Measurements from ENCODE around the gene STPG4. TPM values are rescaled to one million over a fixed set of nuclear protein-coding genes. Genes with fewer than 3 reads are reported as not detected.

The STPG4 gene
- under 1 TPM; 0.14 to 0.23 TPM for total RNA-seq

GRCh38 chr2:47155091-47155876 lies at the start of gene STPG4:
TSS of gene STPG4 (minus strand) at chr2:47155308. CDS start at chr2:47155251, 57 bp downstream.
- Mint-ChIP-seq H3K27me3 (no peaks in the 10 kb centered on the region), H3K4me3 (no peak within 1 kb of the TSS), H3K9me3 (ENCODE audit: low read depth) (no peaks in the 10 kb centered on the region), H3K27ac (peak within 1 kb of the TSS; percentile 8), H3K4me1 (no peaks in the 10 kb centered on the region), H3K36me3 (ENCODE audit: low read depth) (peaks cover 38% of the 10 kb centered on the region)
- POLR2A ChIA-PET = interaction anchor here (0.5 kb wide), 1 partner anchor 40 kb away, joined by 4 read pairs; no protein-coding TSS in a partner anchor
- CTCF ChIA-PET = no interaction called here
- DNase-seq (no peak), ATAC-seq (peak; percentile 12)
- intact Hi-C loops (cut with DNase I, micrococcal nuclease) = no loop called here

- intact Hi-C loops (cut with DNase I, micrococcal nuclease) = no loop called here
- Mint-ChIP-seq H3K4me1 (no peaks in the 10 kb centered on the region), H3K27ac (no peak overlapping the region), H3K4me3 (no peak overlapping the region), H3K27me3 (peaks cover 4% of the 10 kb centered on the region), H3K9me3 (ENCODE audit: low read depth) (no peaks in the 10 kb centered on the region), H3K36me3 (ENCODE audit: low read depth) (no peaks in the 10 kb centered on the region)
- CTCF ChIA-PET = no interaction called here
- ATAC-seq = no peak
- POLR2A ChIA-PET = no interaction called here
- DNase-seq = no peak
These were observed 49.6 kb upstream of the STPG4 start for GRCh38 chr2:47204691-47205090.

GRCh38 chr2:47203995-47204394 lies 48.9 kb upstream of the STPG4 start:
- no peak for ATAC-seq
- ChIA-PET CTCF (no interaction called here), POLR2A (no interaction called here)
- intact Hi-C loops (cut with DNase I, micrococcal nuclease) = no loop called here
- no peak for DNase-seq
- peaks cover 3% of the 10 kb centered on the region for H3K27me3 Mint-ChIP-seq
- H3K27ac Mint-ChIP-seq = no peak overlapping the region
- H3K9me3 Mint-ChIP-seq (ENCODE audit: low read depth) = no peaks in the 10 kb centered on the region
- H3K4me1 Mint-ChIP-seq = no peaks in the 10 kb centered on the region
- H3K4me3 Mint-ChIP-seq = no peak overlapping the region
- no peaks in the 10 kb centered on the region for H3K36me3 Mint-ChIP-seq (ENCODE audit: low read depth)

- no peak for ATAC-seq
- Mint-ChIP-seq H3K9me3 (ENCODE audit: low read depth) (no peaks in the 10 kb centered on the region), H3K36me3 (ENCODE audit: low read depth) (no peaks in the 10 kb centered on the region), H3K27me3 (peaks cover 2% of the 10 kb centered on the region), H3K4me3 (no peak overlapping the region), H3K27ac (no peak overlapping the region), H3K4me1 (no peaks in the 10 kb centered on the region)
- POLR2A ChIA-PET = no interaction called here
- DNase-seq = no peak
- CTCF ChIA-PET = no interaction called here
- intact Hi-C loops (cut with DNase I, micrococcal nuclease) = no loop called here
These were observed 46.1 kb upstream of the STPG4 start for GRCh38 chr2:47201224-47201623.

- Mint-ChIP-seq H3K4me1 (no peaks in the 10 kb centered on the region), H3K4me3 (no peak overlapping the region), H3K36me3 (ENCODE audit: low read depth) (no peaks in the 10 kb centered on the region), H3K27ac (no peak overlapping the region), H3K9me3 (ENCODE audit: low read depth) (no peaks in the 10 kb centered on the region), H3K27me3 (peaks cover 2% of the 10 kb centered on the region)
- ChIA-PET POLR2A (no interaction called here), CTCF (no interaction called here)
- ATAC-seq (no peak), DNase-seq (no peak)
- intact Hi-C loops (cut with DNase I, micrococcal nuclease) = no loop called here
These were observed 43.9 kb upstream of the STPG4 start for GRCh38 chr2:47198985-47199451.

- ATAC-seq (no peak), DNase-seq (no peak)
- CTCF ChIA-PET = interaction anchor here (0.5 to 1.3 kb wide), 5 partner anchors 9 to 546 kb away, joined by 3 to 4 read pairs (median 3); no protein-coding TSS in a partner anchor
- Mint-ChIP-seq H3K4me3 (no peak overlapping the region), H3K36me3 (ENCODE audit: low read depth) (no peaks in the 10 kb centered on the region), H3K9me3 (ENCODE audit: low read depth) (no peaks in the 10 kb centered on the region), H3K27ac (no peak overlapping the region), H3K27me3 (peaks cover 2% of the 10 kb centered on the region), H3K4me1 (no peaks in the 10 kb centered on the region)
- intact Hi-C loops (cut with DNase I, micrococcal nuclease) = no loop called here
- POLR2A ChIA-PET = no interaction called here
These were observed 41.4 kb upstream of the STPG4 start for GRCh38 chr2:47196499-47196898.

- CTCF ChIA-PET = interaction anchor here (1.2 to 1.4 kb wide), 4 partner anchors 9 to 43 kb away, joined by 3 to 4 read pairs (median 3); no protein-coding TSS in a partner anchor
- Mint-ChIP-seq H3K27me3 (peaks cover 2% of the 10 kb centered on the region), H3K4me1 (no peaks in the 10 kb centered on the region), H3K36me3 (ENCODE audit: low read depth) (no peaks in the 10 kb centered on the region), H3K9me3 (ENCODE audit: low read depth) (no peaks in the 10 kb centered on the region), H3K4me3 (no peak overlapping the region), H3K27ac (no peak overlapping the region)
- no peak for DNase-seq
- ATAC-seq = no peak
- POLR2A ChIA-PET = interaction anchor here (0.6 kb wide), 2 partner anchors 41 to 305 kb away, joined by 4 to 5 read pairs; no protein-coding TSS in a partner anchor
- intact Hi-C loops (cut with DNase I, micrococcal nuclease) = no loop called here
These were observed 40.9 kb upstream of the STPG4 start for GRCh38 chr2:47196046-47196445.

GRCh38 chr2:47195148-47195547 lies 40.0 kb upstream of the STPG4 start:
- ChIA-PET POLR2A (interaction anchor here (0.6 kb wide), 1 partner anchor 40 kb away, joined by 4 read pairs; no protein-coding TSS in a partner anchor), CTCF (interaction anchor here (0.6 to 1.4 kb wide), 4 partner anchors 9 to 54 kb away, joined by 3 read pairs; no protein-coding TSS in a partner anchor)
- no peaks in the 10 kb centered on the region for H3K4me1 Mint-ChIP-seq

GRCh38 chr2:47194410-47194809 lies 39.3 kb upstream of the STPG4 start:
- no peak for DNase-seq
- ChIA-PET POLR2A (no interaction called here), CTCF (interaction anchor here (1.2 kb wide), 1 partner anchor 14 kb away, joined by 3 read pairs; no protein-coding TSS in a partner anchor)
- Mint-ChIP-seq H3K27ac (no peak overlapping the region), H3K27me3 (peaks cover 2% of the 10 kb centered on the region), H3K4me1 (no peaks in the 10 kb centered on the region), H3K36me3 (ENCODE audit: low read depth) (no peaks in the 10 kb centered on the region), H3K4me3 (no peak overlapping the region), H3K9me3 (ENCODE audit: low read depth) (no peaks in the 10 kb centered on the region)
- no peak for ATAC-seq
- intact Hi-C loops (cut with DNase I, micrococcal nuclease) = no loop called here

More at GRCh38 chr2:47195148-47195547, 40.0 kb upstream of the STPG4 start:
- Mint-ChIP-seq H3K27ac (no peak overlapping the region), H3K4me3 (no peak overlapping the region), H3K36me3 (ENCODE audit: low read depth) (no peaks in the 10 kb centered on the region), H3K27me3 (peaks cover 2% of the 10 kb centered on the region), H3K9me3 (ENCODE audit: low read depth) (no peaks in the 10 kb centered on the region)
- DNase-seq (peak; percentile 14), ATAC-seq (no peak)
- intact Hi-C loops (cut with DNase I, micrococcal nuclease) = no loop called here

GRCh38 chr2:47193607-47194006 lies 38.5 kb upstream of the STPG4 start:
- ChIA-PET POLR2A (no interaction called here), CTCF (no interaction called here)
- no peaks in the 10 kb centered on the region for H3K27me3 Mint-ChIP-seq
- H3K4me3 Mint-ChIP-seq = no peak overlapping the region
- no peak overlapping the region for H3K27ac Mint-ChIP-seq
- H3K36me3 Mint-ChIP-seq (ENCODE audit: low read depth) = no peaks in the 10 kb centered on the region
- intact Hi-C loops (cut with DNase I, micrococcal nuclease) = no loop called here
- no peak for ATAC-seq
- no peaks in the 10 kb centered on the region for H3K9me3 Mint-ChIP-seq (ENCODE audit: low read depth)
- DNase-seq = no peak
- H3K4me1 Mint-ChIP-seq = no peaks in the 10 kb centered on the region

GRCh38 chr2:47190188-47190881 lies 35.2 kb upstream of the STPG4 start:
- DNase-seq = no peak
- Mint-ChIP-seq H3K27me3 (no peaks in the 10 kb centered on the region), H3K27ac (no peak overlapping the region), H3K36me3 (ENCODE audit: low read depth) (no peaks in the 10 kb centered on the region), H3K4me1 (no peaks in the 10 kb centered on the region), H3K4me3 (no peak overlapping the region), H3K9me3 (ENCODE audit: low read depth) (no peaks in the 10 kb centered on the region)
- CTCF ChIA-PET = no interaction called here
- ATAC-seq = no peak
- POLR2A ChIA-PET = no interaction called here
- intact Hi-C loops (cut with DNase I, micrococcal nuclease) = no loop called here

GRCh38 chr2:47189635-47190034 lies 34.5 kb upstream of the STPG4 start:
- no peaks in the 10 kb centered on the region for H3K27me3 Mint-ChIP-seq
- H3K27ac Mint-ChIP-seq = no peak overlapping the region
- H3K36me3 Mint-ChIP-seq (ENCODE audit: low read depth) = no peaks in the 10 kb centered on the region
- intact Hi-C loops (cut with DNase I, micrococcal nuclease) = no loop called here
- DNase-seq (no peak), ATAC-seq (no peak)
- H3K4me1 Mint-ChIP-seq = no peaks in the 10 kb centered on the region
- no peak overlapping the region for H3K4me3 Mint-ChIP-seq
- CTCF ChIA-PET = no interaction called here
- POLR2A ChIA-PET = no interaction called here
- H3K9me3 Mint-ChIP-seq (ENCODE audit: low read depth) = no peaks in the 10 kb centered on the region

All from activated CD4-positive, alpha-beta T cell treated with anti-CD3 and anti-CD28 coated beads for 36 hours (primary cell).